HUES6 (cell line): Measurements from ENCODE around the gene CD163L1.
"Not testable (repeated sequence)": the region's sequence is repeated elsewhere in the genome, so short reads cannot be mapped to it uniquely, and the experiment has no call there.

ENCODE experiments used
- H3K27ac ChIP-seq: 2 replicates; pipeline ENCODE4 v1.7.0; 2013; ENCODE audit warnings: low read depth, mild to moderate bottlenecking, low read length, inconsistent platforms
- H3K27me3 ChIP-seq: 2 replicates; pipeline ENCODE4 v1.6.1; 2013; ENCODE audit warnings: low read length; ENCODE audit not compliant: control insufficient read depth, insufficient read depth
- H3K36me3 ChIP-seq: 2 replicates; pipeline ENCODE4 v1.6.1; 2013; ENCODE audit warnings: low read length; ENCODE audit not compliant: control insufficient read depth, insufficient read depth
- H3K4me1 ChIP-seq: 2 replicates; pipeline ENCODE4 v1.6.1; 2013; ENCODE audit warnings: low read length; ENCODE audit not compliant: control insufficient read depth, insufficient read depth
- H3K4me3 ChIP-seq: 2 replicates; pipeline ENCODE4 v1.5.1; 2013; ENCODE audit warnings: low read depth, low read length
- H3K9ac ChIP-seq: one replicate; pipeline ENCODE4 v1.6.1; 2013; ENCODE audit warnings: mild to moderate bottlenecking, low read length
- H3K9me3 ChIP-seq: 2 replicates; pipeline ENCODE4 v1.6.1; 2013; ENCODE audit warnings: low read depth, low read length; ENCODE audit not compliant: control insufficient read depth, insufficient read depth

CD163L1 gene

DNA sequence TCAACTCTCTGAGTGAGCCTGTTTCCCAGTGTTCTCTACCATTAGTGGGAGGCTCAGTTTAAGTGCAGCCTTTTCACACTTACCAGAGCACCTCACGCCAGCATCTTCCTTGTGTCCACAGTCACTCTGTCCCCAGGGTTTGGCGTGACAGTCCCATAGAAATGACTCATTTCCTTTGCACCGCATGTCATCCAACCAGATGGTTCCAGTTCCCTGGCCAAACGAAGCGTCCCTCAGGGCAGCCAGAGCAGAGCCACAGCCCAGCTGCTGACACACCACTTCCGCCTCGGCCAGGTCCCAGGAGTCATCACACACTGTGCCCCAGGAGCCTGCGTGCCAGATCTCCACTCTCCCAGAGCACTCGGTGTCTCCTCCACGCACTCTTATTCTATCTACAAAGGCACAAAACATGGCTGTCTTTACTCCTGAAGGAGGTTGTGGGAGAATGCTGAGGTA is 74.7 kb downstream of the CD163L1 start:
- H3K9me3 ChIP-seq, result no peaks in the 10 kb centered on the region; the same call in 1 of the 2 replicates
- no peaks in the 10 kb centered on the region for H3K36me3 ChIP-seq
- H3K27me3 ChIP-seq, result no peaks in the 10 kb centered on the region
- H3K4me1 ChIP-seq, result no peaks in the 10 kb centered on the region
- no peak overlapping the region for H3K27ac ChIP-seq
- no peak overlapping the region for H3K9ac ChIP-seq
- H3K4me3 ChIP-seq, result no peak overlapping the region

DNA sequence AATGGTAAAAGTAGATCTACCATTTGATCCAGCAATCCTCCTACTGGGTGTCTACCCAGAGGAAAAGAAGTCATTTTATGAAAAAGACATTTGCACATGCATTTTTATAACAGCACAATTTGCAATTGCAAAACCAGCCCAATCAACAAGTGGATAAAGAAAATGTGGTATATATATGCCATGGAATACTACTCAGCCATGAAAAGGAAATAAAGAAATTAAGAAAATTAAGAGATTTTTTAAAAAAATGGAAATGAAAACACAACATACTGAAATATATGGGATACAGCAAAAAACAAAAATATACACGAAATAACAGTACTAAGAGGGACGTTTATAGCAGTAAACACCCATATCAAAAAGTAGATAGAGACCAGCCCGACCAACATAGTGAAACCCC is 81.2 kb downstream of the CD163L1 start:
- Histone ChIP-seq H3K4me3 (no peak overlapping the region), H3K36me3 (no peaks in the 10 kb centered on the region), H3K9me3 (peaks cover 2% of the 10 kb centered on the region; the same call in 1 of the 2 replicates)

DNA sequence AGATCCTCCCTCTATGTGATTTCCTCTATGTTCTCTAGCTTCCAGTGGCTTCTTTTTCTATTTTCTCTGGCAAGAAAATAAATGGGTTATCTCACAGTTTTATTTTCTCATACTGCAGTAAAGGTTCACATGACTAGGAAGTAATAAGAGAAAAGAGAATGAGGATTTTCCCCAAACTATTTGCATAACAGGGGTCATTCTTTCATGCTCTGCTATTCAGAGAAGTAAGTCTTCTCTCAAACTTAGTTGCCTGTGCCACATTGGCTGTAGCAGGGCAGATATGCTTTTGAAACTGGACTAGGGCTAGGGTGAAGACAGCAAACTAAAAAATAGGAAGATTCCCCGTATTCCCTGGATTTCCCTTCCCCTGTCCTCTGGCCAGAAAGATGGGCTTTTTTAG is 82.7 kb downstream of the CD163L1 start:
- Histone ChIP-seq H3K4me3 (no peak overlapping the region), H3K27me3 (no peaks in the 10 kb centered on the region), H3K27ac (no peak overlapping the region), H3K9me3 (peaks cover 2% of the 10 kb centered on the region; the same call in 1 of the 2 replicates), H3K9ac (no peak overlapping the region), H3K4me1 (no peaks in the 10 kb centered on the region), H3K36me3 (no peaks in the 10 kb centered on the region)

More for the DNA sequence above, 81.2 kb downstream of the CD163L1 start:
- H3K27me3 ChIP-seq, result no peaks in the 10 kb centered on the region
- H3K9ac ChIP-seq, result no peak overlapping the region
- H3K4me1 ChIP-seq, result no peaks in the 10 kb centered on the region
- H3K27ac ChIP-seq, result no peak overlapping the region

- Histone ChIP-seq H3K4me3 (no peak overlapping the region), H3K27me3 (no peaks in the 10 kb centered on the region), H3K36me3 (no peaks in the 10 kb centered on the region), H3K27ac (no peak overlapping the region), H3K9ac (no peak overlapping the region), H3K9me3 (no peaks in the 10 kb centered on the region), H3K4me1 (no peaks in the 10 kb centered on the region)
Observed at GRCh38 chr12:7354529-7354928, 89.4 kb downstream of the CD163L1 start.

- H3K27me3 ChIP-seq, result no peaks in the 10 kb centered on the region
- H3K9ac ChIP-seq, result no peak overlapping the region
- H3K4me1 ChIP-seq, result no peaks in the 10 kb centered on the region
- H3K4me3 ChIP-seq, result no peak overlapping the region
- H3K27ac ChIP-seq, result no peak overlapping the region
- H3K9me3 ChIP-seq, result no peaks in the 10 kb centered on the region
- H3K36me3 ChIP-seq, result no peaks in the 10 kb centered on the region
Observed at GRCh38 chr12:7352661-7353060, 91.3 kb downstream of the CD163L1 start.

DNA sequence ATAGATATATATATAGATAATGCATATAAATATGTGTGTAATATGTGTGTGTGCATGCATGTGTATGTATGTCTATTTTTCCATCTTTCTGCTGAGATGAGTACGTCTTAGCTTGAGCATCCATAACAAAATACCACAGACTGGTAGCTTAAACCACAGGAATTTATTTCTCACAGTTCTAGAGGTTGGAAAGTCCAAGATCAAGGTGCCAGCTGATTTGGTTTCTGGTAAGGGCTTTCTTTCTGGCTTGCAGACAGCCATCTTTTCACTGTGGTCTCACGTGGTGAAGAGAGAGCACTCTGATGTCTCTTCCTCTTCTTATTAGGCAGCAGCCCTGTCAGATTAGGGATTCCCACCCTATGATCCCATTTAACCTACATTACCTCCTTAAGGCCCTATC is 92.8 kb downstream of the CD163L1 start:
- Histone ChIP-seq H3K4me1 (no peaks in the 10 kb centered on the region), H3K4me3 (no peak overlapping the region), H3K36me3 (no peaks in the 10 kb centered on the region), H3K9ac (no peak overlapping the region), H3K9me3 (peaks cover 4% of the 10 kb centered on the region; the same call in 1 of the 2 replicates), H3K27me3 (no peaks in the 10 kb centered on the region), H3K27ac (no peak overlapping the region)

DNA sequence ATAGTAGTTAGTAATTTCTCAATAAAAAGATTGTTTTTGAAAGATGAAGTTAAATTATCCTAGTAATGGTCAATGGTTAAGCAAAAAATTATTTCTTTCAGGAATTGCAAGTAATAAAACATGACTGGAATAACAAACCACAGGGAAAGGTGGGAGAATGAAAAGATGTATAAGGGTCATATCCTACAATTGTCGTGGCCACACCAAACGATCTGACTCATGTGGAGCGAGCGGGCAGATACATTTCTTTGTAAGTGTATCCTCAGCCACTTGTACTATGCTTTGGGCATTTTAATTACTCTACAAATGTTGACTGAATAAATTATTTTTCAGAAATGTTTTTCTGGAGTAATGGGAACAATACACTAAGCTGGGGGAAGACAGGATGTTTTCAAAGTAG is 94.5 kb downstream of the CD163L1 start:
- H3K9me3 ChIP-seq, result peaks cover 19% of the 10 kb centered on the region
- no peaks in the 10 kb centered on the region; the same call in 1 of the 2 replicates for H3K36me3 ChIP-seq
- no peak overlapping the region for H3K9ac ChIP-seq
- no peak overlapping the region for H3K27ac ChIP-seq
- H3K27me3 ChIP-seq, result no peaks in the 10 kb centered on the region
- H3K4me1 ChIP-seq, result no peaks in the 10 kb centered on the region
- no peak overlapping the region for H3K4me3 ChIP-seq

DNA sequence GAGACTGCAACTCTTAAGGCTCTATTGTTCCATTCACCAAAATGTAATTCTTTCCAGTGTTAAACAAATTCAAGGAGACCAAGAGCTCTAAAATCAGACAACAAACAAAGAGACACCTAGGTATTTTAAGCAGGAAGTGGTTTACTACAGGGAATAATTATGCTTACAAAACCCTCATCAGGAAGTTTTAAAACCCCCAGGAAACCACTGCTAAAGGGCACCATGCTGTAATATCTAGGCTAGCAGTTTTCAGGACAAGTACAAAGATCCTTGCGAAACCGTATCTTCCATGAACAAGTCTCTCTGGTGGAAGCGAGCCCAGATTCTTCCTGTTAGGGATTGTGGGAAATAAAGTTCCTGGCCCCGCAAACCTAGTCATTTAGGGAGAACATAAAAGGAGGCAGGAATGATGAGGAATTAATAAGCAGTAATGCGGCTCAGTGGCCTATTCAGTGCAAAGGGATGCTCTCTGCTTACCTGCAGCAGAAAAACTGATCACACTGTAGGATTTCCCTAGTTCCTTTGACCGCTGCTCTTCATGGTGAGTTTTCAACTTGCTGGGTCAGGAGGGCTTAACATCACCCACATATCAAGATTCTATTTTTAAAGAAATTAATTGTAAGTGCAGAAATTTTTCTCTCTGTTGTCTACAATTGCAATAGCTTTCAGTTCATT is 97.3 kb downstream of the CD163L1 start:
- Histone ChIP-seq H3K4me3 (no peak overlapping the region), H3K27ac (no peak overlapping the region), H3K4me1 (no peaks in the 10 kb centered on the region), H3K36me3 (no peaks in the 10 kb centered on the region; the same call in 1 of the 2 replicates), H3K9me3 (peaks cover 41% of the 10 kb centered on the region), H3K27me3 (no peaks in the 10 kb centered on the region), H3K9ac (no peak overlapping the region)

- no peaks in the 10 kb centered on the region for H3K4me1 ChIP-seq
- no peak overlapping the region for H3K4me3 ChIP-seq
- H3K27ac ChIP-seq, result no peak overlapping the region
Observed at GRCh38 chr12:7344833-7345606, 98.9 kb downstream of the CD163L1 start.

GRCh38 chr12:7339675-7340074 is 104.3 kb downstream of the CD163L1 start:
- Histone ChIP-seq H3K4me1 (no peaks in the 10 kb centered on the region), H3K27me3 (no peaks in the 10 kb centered on the region), H3K9me3 (peaks cover 25% of the 10 kb centered on the region), H3K9ac (no peak overlapping the region), H3K36me3 (no peaks in the 10 kb centered on the region; the same call in 1 of the 2 replicates), H3K27ac (no peak overlapping the region), H3K4me3 (no peak overlapping the region)

More at GRCh38 chr12:7344833-7345606, 98.9 kb downstream of the CD163L1 start:
- Histone ChIP-seq H3K27me3 (no peaks in the 10 kb centered on the region), H3K9ac (no peak overlapping the region), H3K36me3 (no peaks in the 10 kb centered on the region; the same call in 1 of the 2 replicates), H3K9me3 (peaks cover 41% of the 10 kb centered on the region)

DNA sequence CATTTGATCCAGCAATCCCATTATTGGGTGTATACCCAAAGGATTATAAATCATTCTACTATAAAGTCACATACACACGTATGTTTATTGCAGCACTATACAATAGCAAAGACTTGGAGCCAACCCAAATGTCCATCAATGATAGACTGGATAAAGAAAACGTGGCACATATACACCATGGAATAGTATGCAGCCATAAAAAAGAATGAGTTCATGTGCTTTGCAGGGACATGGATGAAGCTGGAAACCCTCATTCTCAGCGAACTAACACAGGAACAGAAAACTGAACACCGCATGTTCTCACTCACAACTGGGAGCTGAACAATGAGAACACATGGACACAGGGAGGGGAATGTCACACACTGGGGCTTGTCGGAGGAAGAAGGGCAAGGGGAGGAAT is 106.2 kb downstream of the CD163L1 start:
- not testable (repeated sequence) for H3K4me1 ChIP-seq, H3K27ac ChIP-seq, H3K9ac ChIP-seq, H3K4me3 ChIP-seq, H3K9me3 ChIP-seq, H3K27me3 ChIP-seq, H3K36me3 ChIP-seq
